Activated naive CD4-positive, alpha-beta T cell treated with anti-CD3 and anti-CD28 coated beads, Interleukin-2, amount 50 U/mL, for 72 hours (primary cell): ENCODE data around the gene SLC5A10. TPM values are rescaled to one million over a fixed set of nuclear protein-coding genes. Genes with fewer than 3 reads are reported as not detected.
"Not testable (repeated sequence)": the region's sequence is repeated elsewhere in the genome, so short reads cannot be mapped to it uniquely, and the experiment has no call there.

ENCODE experiments used
- ATAC-seq, 2 donors: fragments of 150-1000 bp; cut with Tn5 transposase; 2 replicates each; pipeline ENCODE4 v1.10.0; 2021; ENCODE audit warnings: mild to moderate bottlenecking in 2 of 2, moderate library complexity in 2 of 2
- DNase-seq, 2 donors: peaks; one replicate each; pipeline ENCODE4 v3.0.0; 2021 to 2022; ENCODE audit warnings: low spot score in 2 of 2
- H3K27ac Mint-ChIP-seq, 2 donors: one replicate each; pipeline ENCODE4 v1.8.0; 2022; ENCODE audit warnings: mild to moderate bottlenecking in 2 of 2, mixed read lengths in 2 of 2
- H3K36me3 Mint-ChIP-seq, 2 donors: one replicate each; pipeline ENCODE4 v1.8.0; 2022; ENCODE audit warnings: mixed read lengths in 2 of 2
- H3K9me3 Mint-ChIP-seq, 2 donors: one replicate each; pipeline ENCODE4 v1.8.0; 2022; ENCODE audit warnings: mixed read lengths in 2 of 2
- total RNA-seq, 2 donors: library from RNA; stranded (reverse); gene quantifications; one replicate each; pipeline ENCODE4 v1.2.3, GENCODE V29; 2022

SLC5A10 gene
- total RNA-seq, 2 donors from 2014 or later, result not detected

- peaks cover 10 to 31% of the 10 kb centered on the region in 2 donors for H3K36me3 Mint-ChIP-seq
- DNase-seq (no peak), ATAC-seq (peak; percentile 48 to 58)
- peak overlapping the region in 1 of 2 donors; percentile 24 for H3K27ac Mint-ChIP-seq
- no peaks in the 10 kb centered on the region for H3K9me3 Mint-ChIP-seq
Measured at GRCh38 chr17:18933102-18934058, 18.6 kb upstream of the SLC5A10 start.

- Mint-ChIP-seq H3K27ac (no peak overlapping the region), H3K36me3 (no peaks in the 10 kb centered on the region), H3K9me3 (no peaks in the 10 kb centered on the region)
- DNase-seq (no peak), ATAC-seq (no peak)
Measured at GRCh38 chr17:18937981-18938691, 13.8 kb upstream of the SLC5A10 start.

- H3K9me3 Mint-ChIP-seq, result no peaks in the 10 kb centered on the region
- DNase-seq, result no peak
- ATAC-seq, result no peak
- no peaks in the 10 kb centered on the region for H3K36me3 Mint-ChIP-seq
- no peak overlapping the region for H3K27ac Mint-ChIP-seq
Measured at GRCh38 chr17:18938692-18939023, 13.3 kb upstream of the SLC5A10 start.

- ATAC-seq (no peak), DNase-seq (no peak)
- Mint-ChIP-seq H3K27ac (no peak overlapping the region), H3K9me3 (no peaks in the 10 kb centered on the region), H3K36me3 (no peaks in the 10 kb centered on the region)
Measured at GRCh38 chr17:18944646-18945045, 7.3 kb upstream of the SLC5A10 start.

GRCh38 chr17:18946536-18946935 is 5.4 kb upstream of the SLC5A10 start:
- peak overlapping the region in 1 of 2 donors; percentile 10 for H3K27ac Mint-ChIP-seq
- no peaks in the 10 kb centered on the region for H3K36me3 Mint-ChIP-seq
- H3K9me3 Mint-ChIP-seq, result no peaks in the 10 kb centered on the region
- ATAC-seq, result no peak
- no peak for DNase-seq

- no peaks in the 10 kb centered on the region for H3K36me3 Mint-ChIP-seq
- H3K9me3 Mint-ChIP-seq, result no peaks in the 10 kb centered on the region
- no peak for DNase-seq
- H3K27ac Mint-ChIP-seq, result no peak overlapping the region
- ATAC-seq, result no peak
Measured at GRCh38 chr17:18947866-18948265, 4.1 kb upstream of the SLC5A10 start.

GRCh38 chr17:18948476-18949006 is 3.4 kb upstream of the SLC5A10 start:
- no peak overlapping the region for H3K27ac Mint-ChIP-seq
- no peaks in the 10 kb centered on the region for H3K36me3 Mint-ChIP-seq
- ATAC-seq, result no peak
- no peaks in the 10 kb centered on the region for H3K9me3 Mint-ChIP-seq
- DNase-seq, result no peak

GRCh38 chr17:18949566-18949965 is 2.4 kb upstream of the SLC5A10 start:
- DNase-seq, result no peak
- Mint-ChIP-seq H3K36me3 (no peaks in the 10 kb centered on the region), H3K9me3 (no peaks in the 10 kb centered on the region), H3K27ac (no peak overlapping the region)
- ATAC-seq, result no peak

GRCh38 chr17:18950346-18950745 is 1.6 kb upstream of the SLC5A10 start:
- DNase-seq (no peak), ATAC-seq (no peak)
- Mint-ChIP-seq H3K36me3 (peaks cover 0 to 2% of the 10 kb centered on the region in 2 donors), H3K27ac (peak overlapping the region in 1 of 2 donors; percentile 34), H3K9me3 (peaks cover under 1 to 2% of the 10 kb centered on the region in 2 donors)

- H3K27ac Mint-ChIP-seq, result no peak overlapping the region
- H3K36me3 Mint-ChIP-seq, result peaks cover 0 to 5% of the 10 kb centered on the region in 2 donors
- no peak for ATAC-seq
- DNase-seq, result no peak
- peaks cover 4% of the 10 kb centered on the region in 2 donors for H3K9me3 Mint-ChIP-seq
Measured at GRCh38 chr17:18950944-18951905, 740 bp upstream of the SLC5A10 start.

- ATAC-seq (no peak), DNase-seq (no peak)
- Mint-ChIP-seq H3K36me3 (peaks cover 0 to 5% of the 10 kb centered on the region in 2 donors), H3K27ac (no peak overlapping the region), H3K9me3 (peaks cover 4% of the 10 kb centered on the region in 2 donors)
Measured at GRCh38 chr17:18953231-18953728, 1.3 kb downstream of the SLC5A10 start.

- Mint-ChIP-seq H3K36me3 (peaks cover 0 to 5% of the 10 kb centered on the region in 2 donors), H3K9me3 (peaks cover 4% of the 10 kb centered on the region in 2 donors), H3K27ac (no peak overlapping the region)
- ATAC-seq (no peak), DNase-seq (no peak)
Measured at GRCh38 chr17:18954321-18954720, 2.4 kb downstream of the SLC5A10 start.

GRCh38 chr17:18955009-18955408 is 3.0 kb downstream of the SLC5A10 start:
- H3K36me3 Mint-ChIP-seq, result peaks cover 0 to 5% of the 10 kb centered on the region in 2 donors
- DNase-seq, result no peak
- H3K9me3 Mint-ChIP-seq, result peaks cover 4% of the 10 kb centered on the region in 2 donors
- peak overlapping the region in 1 of 2 donors; percentile 44 for H3K27ac Mint-ChIP-seq
- ATAC-seq, result no peak

- not testable (repeated sequence) for ATAC-seq, DNase-seq, H3K36me3 Mint-ChIP-seq, H3K9me3 Mint-ChIP-seq
- H3K27ac Mint-ChIP-seq, result peak overlapping the region in 1 of 2 donors; percentile 44
Measured at GRCh38 chr17:18956021-18956420, 4.1 kb downstream of the SLC5A10 start.

- Mint-ChIP-seq H3K36me3 (peaks cover 0 to 5% of the 10 kb centered on the region in 2 donors), H3K27ac (no peak overlapping the region), H3K9me3 (peaks cover 4% of the 10 kb centered on the region in 2 donors)
- no peak for DNase-seq
- no peak for ATAC-seq
Measured at GRCh38 chr17:18956581-18956980, 4.6 kb downstream of the SLC5A10 start.

GRCh38 chr17:18957831-18958230 is 5.9 kb downstream of the SLC5A10 start:
- no peak overlapping the region for H3K27ac Mint-ChIP-seq
- no peak for DNase-seq
- peaks cover 0 to 5% of the 10 kb centered on the region in 2 donors for H3K36me3 Mint-ChIP-seq
- H3K9me3 Mint-ChIP-seq, result peaks cover 4% of the 10 kb centered on the region in 2 donors
- no peak for ATAC-seq
